C4-2B (cell line): Measurements from ENCODE around the gene PSMD3.

ENCODE experiments used
- CTCF ChIP-seq: fragments of 450-650 bp; conservative IDR thresholded peaks from 2 replicates; pipeline ENCODE4 v1.5.1; 2017; ENCODE audit warnings: mild to moderate bottlenecking
- ZFX ChIP-seq: fragments of 450-650 bp; IDR thresholded peaks from 2 replicates; pipeline ENCODE4 v1.6.1; 2017

DNA sequence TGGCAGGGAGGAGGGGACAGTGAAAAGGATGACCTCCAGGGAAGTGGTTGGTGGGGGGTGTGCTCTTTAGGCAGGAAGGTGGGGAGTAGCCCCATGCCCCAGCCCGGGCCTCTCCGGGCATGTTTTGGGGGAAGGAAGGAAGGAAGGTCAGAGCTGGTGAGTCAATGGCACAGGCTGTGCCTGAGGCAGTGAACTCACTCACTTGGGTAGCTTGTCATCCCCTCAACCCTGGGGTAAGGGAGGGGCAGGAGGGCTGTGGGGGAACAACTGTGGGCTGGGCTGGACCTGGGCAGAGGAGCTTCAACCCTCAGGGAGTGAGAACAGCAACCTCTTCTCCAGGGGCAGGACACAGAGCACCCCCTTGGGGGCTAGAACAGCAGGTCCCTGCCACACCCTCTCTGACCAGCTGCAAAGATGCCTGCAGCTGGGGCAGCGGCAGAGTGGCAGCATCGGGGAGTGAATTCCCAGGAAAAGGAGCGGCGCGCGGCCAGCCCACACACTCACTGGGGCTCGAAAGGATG, 40.9 kb downstream of the PSMD3 start:
- no peak for TF ChIP-seq CTCF
- no peak for TF ChIP-seq ZFX
